Panc1 (cell line): Measurements from ENCODE around the gene DOCK3.

Experiments
- CTCF ChIP-seq: fragments of 450-650 bp; IDR thresholded peaks from 2 replicates; pipeline ENCODE4 v1.5.1; 2017; ENCODE audit warnings: mild to moderate bottlenecking
- POLR2AphosphoS5 ChIP-seq: IDR thresholded peaks from 2 replicates; pipeline ENCODE4 v1.6.1; 2012; ENCODE audit warnings: mild to moderate bottlenecking, low read depth, low read length, moderate library complexity

- TF ChIP-seq POLR2AphosphoS5 (no peak), CTCF (no peak)
These were observed 75.1 kb downstream of the DOCK3 start for GRCh38 chr3:50749822-50750221.
